Neural cell (in vitro differentiated cells): ENCODE data around the gene CELF4. TPM values are rescaled to one million over a fixed set of nuclear protein-coding genes. Genes with fewer than 3 reads are reported as not detected.
A peak's percentile ranks its signal among the peaks of the same experiment; 100 is the strongest.

Experiments used
- H2AFZ ChIP-seq: fragments of 200-600, 300-800 bp; sonication (generic), shearing (Covaris generic); 2 replicates; pipeline ENCODE4 v1.6.0; 2014; ENCODE audit warnings: low read depth, mild to moderate bottlenecking, antibody characterized with exemption, low read length, moderate library complexity
- H3F3A ChIP-seq: fragments of 200-600 bp; shearing (Covaris generic); 2 replicates; pipeline ENCODE4 v1.6.1; 2016; ENCODE audit warnings: mild to moderate bottlenecking, moderate library complexity, mixed read lengths, antibody characterized with exemption, low read length; ENCODE audit not compliant: insufficient read depth, poor library complexity, severe bottlenecking
- H3K27ac ChIP-seq: fragments of 200-600, 300-800 bp; sonication (generic), shearing (Covaris generic); 2 replicates; pipeline ENCODE4 v1.5.1; 2014; ENCODE audit warnings: mild to moderate bottlenecking, low read length, moderate library complexity
- H3K27me3 ChIP-seq: fragments of 300-800, 200-600 bp; sonication (generic), shearing (Covaris generic); 2 replicates; pipeline ENCODE4 v1.6.0; 2014; ENCODE audit warnings: mild to moderate bottlenecking, low read depth, low read length, moderate library complexity; ENCODE audit not compliant: insufficient read depth
- H3K36me3 ChIP-seq: fragments of 300-800, 200-600 bp; sonication (generic), shearing (Covaris generic); 2 replicates; pipeline ENCODE4 v1.5.1; 2014; ENCODE audit warnings: mild to moderate bottlenecking, antibody characterized with exemption, low read length, moderate library complexity; ENCODE audit not compliant: insufficient read depth
- H3K4me2 ChIP-seq: fragments of 300-800, 200-600 bp; sonication (generic), shearing (Covaris generic); 2 replicates; pipeline ENCODE4 v1.6.0; 2014; ENCODE audit warnings: mild to moderate bottlenecking, low read length
- H3K4me3 ChIP-seq: fragments of 300-800, 200-600 bp; sonication (generic), shearing (Covaris generic); 2 replicates; pipeline ENCODE4 v1.5.1; 2014; ENCODE audit warnings: mild to moderate bottlenecking, low read length, moderate library complexity
- H3K79me2 ChIP-seq: fragments of 200-600 bp; shearing (Covaris generic); replicated peaks from 2 replicates; pipeline ENCODE4 v1.6.0; 2014; ENCODE audit warnings: mild to moderate bottlenecking, low read length, moderate library complexity; ENCODE audit not compliant: insufficient read depth
- H3K9ac ChIP-seq: fragments of 300-800, 200-600 bp; sonication (generic), shearing (Covaris generic); 2 replicates; pipeline ENCODE4 v1.6.1; 2016; ENCODE audit warnings: mild to moderate bottlenecking, low read length, mixed read lengths
- H3K9me2 ChIP-seq: fragments of 200-600 bp; shearing (Covaris generic); 2 replicates; pipeline ENCODE4 v1.6.1; 2016; ENCODE audit warnings: mild to moderate bottlenecking, low read length, mixed read lengths; ENCODE audit not compliant: insufficient read depth
- H3K9me3 ChIP-seq: fragments of 200-600, 300-800 bp; sonication (generic), shearing (Covaris generic); 2 replicates; pipeline ENCODE4 v1.6.1; 2016; ENCODE audit warnings: mild to moderate bottlenecking, mixed run types, low read length, moderate library complexity, mixed read lengths
- H4K20me1 ChIP-seq: fragments of 200-600 bp; shearing (Covaris generic); 2 replicates; pipeline ENCODE4 v1.6.1; 2016; ENCODE audit warnings: mild to moderate bottlenecking, mixed run types; ENCODE audit not compliant: insufficient read depth
- CTCF ChIP-seq: fragments of 450-650 bp; IDR thresholded peaks from 2 replicates; pipeline ENCODE4 v1.5.1; 2014; ENCODE audit warnings: antibody characterized with exemption, mild to moderate bottlenecking, moderate library complexity; ENCODE audit not compliant: poor library complexity, severe bottlenecking
- EP300 ChIP-seq: fragments of 450-650 bp; conservative IDR thresholded peaks from 2 replicates; pipeline ENCODE4 v1.6.1; 2014; ENCODE audit warnings: antibody characterized with exemption, mild to moderate bottlenecking, moderate library complexity; ENCODE audit not compliant: poor library complexity, severe bottlenecking
- EZH2 ChIP-seq: fragments of 200-600, 300-800 bp; shearing (Covaris generic), sonication (generic); IDR thresholded peaks from 2 replicates; pipeline ENCODE4 v1.6.1; 2014; ENCODE audit warnings: antibody characterized with exemption, low read length, borderline replicate concordance, mild to moderate bottlenecking; ENCODE audit not compliant: insufficient read depth, poor library complexity, severe bottlenecking
- MXI1 ChIP-seq: fragments of 450-650 bp; conservative IDR thresholded peaks from 2 replicates; pipeline ENCODE4 v1.6.1; 2014; ENCODE audit warnings: antibody characterized with exemption, mild to moderate bottlenecking; ENCODE audit not compliant: poor library complexity, severe bottlenecking
- POLR2AphosphoS5 ChIP-seq: IDR thresholded peaks from 2 replicates; pipeline ENCODE4 v1.6.1; 2012
- RAD21 ChIP-seq: fragments of 450-650 bp; conservative IDR thresholded peaks from 2 replicates; pipeline ENCODE4 v1.6.1; 2014; ENCODE audit warnings: antibody characterized with exemption, mild to moderate bottlenecking, moderate library complexity
- SMC3 ChIP-seq: fragments of 450-650 bp; conservative IDR thresholded peaks from 2 replicates; pipeline ENCODE4 v1.6.1; 2014; ENCODE audit warnings: antibody characterized with exemption, mild to moderate bottlenecking, moderate library complexity; ENCODE audit not compliant: poor library complexity
- TAF1 ChIP-seq: IDR thresholded peaks from 2 replicates; pipeline ENCODE4 v1.6.1; 2012; ENCODE audit warnings: low read depth
- polyA plus RNA-seq: library from polyadenylated mRNA; depleted of rRNA; stranded (reverse); fragments of >200 nt; gene quantifications from 2 replicates; pipeline ENCODE4 v1.2.3, GENCODE V29; 2014

CELF4 gene
- polyA plus RNA-seq, 1 donor from 2014 or later: 191 TPM

GRCh38 chr18:37285825-37286224 is 279.8 kb downstream of the CELF4 start:
- Histone ChIP-seq H3K9me2 (no peaks in the 10 kb centered on the region), H3F3A (no peaks in the 10 kb centered on the region), H3K4me3 (no peak overlapping the region), H3K9ac (peak overlapping the region; percentile 19), H4K20me1 (no peaks in the 10 kb centered on the region), H3K27ac (peak overlapping the region; percentile 49), H2AFZ (no peak overlapping the region), H3K36me3 (no peaks in the 10 kb centered on the region), H3K9me3 (no peaks in the 10 kb centered on the region), H3K27me3 (no peaks in the 10 kb centered on the region), H3K4me2 (no peak overlapping the region), H3K79me2 (no peaks in the 10 kb centered on the region)
- TF ChIP-seq CTCF: no peak
- TF ChIP-seq SMC3: peak; percentile 25
- no peak for TF ChIP-seq TAF1

GRCh38 chr18:37284260-37284659 is 281.3 kb downstream of the CELF4 start:
- Histone ChIP-seq H3K79me2 (no peaks in the 10 kb centered on the region), H3K9ac (no peak overlapping the region), H4K20me1 (no peaks in the 10 kb centered on the region), H3K4me2 (no peak overlapping the region), H2AFZ (no peak overlapping the region), H3K27ac (no peak overlapping the region), H3F3A (no peaks in the 10 kb centered on the region), H3K9me3 (no peaks in the 10 kb centered on the region), H3K27me3 (no peaks in the 10 kb centered on the region), H3K9me2 (no peaks in the 10 kb centered on the region), H3K36me3 (no peaks in the 10 kb centered on the region), H3K4me3 (no peak overlapping the region)
- TF ChIP-seq RAD21: no peak

- Histone ChIP-seq H3K27ac (no peak overlapping the region), H3K36me3 (no peaks in the 10 kb centered on the region), H2AFZ (no peak overlapping the region), H3F3A (no peaks in the 10 kb centered on the region), H3K4me3 (no peak overlapping the region), H3K27me3 (no peaks in the 10 kb centered on the region), H3K9me2 (no peaks in the 10 kb centered on the region), H3K4me2 (no peak overlapping the region), H3K9ac (no peak overlapping the region), H3K79me2 (no peaks in the 10 kb centered on the region), H3K9me3 (no peaks in the 10 kb centered on the region), H4K20me1 (no peaks in the 10 kb centered on the region)
- no peak for TF ChIP-seq MXI1
- no peak for TF ChIP-seq RAD21
- no peak for TF ChIP-seq TAF1
- no peak for TF ChIP-seq EP300
- no peak for TF ChIP-seq CTCF
- TF ChIP-seq EZH2: no peak
- TF ChIP-seq POLR2AphosphoS5: no peak
- no peak for TF ChIP-seq SMC3
These were observed 283.1 kb downstream of the CELF4 start for GRCh38 chr18:37282386-37283037.
